Natural killer cell (primary cell): ENCODE measurements around the gene SMC1A. TPM values are rescaled to one million over a fixed set of nuclear protein-coding genes. Genes with fewer than 3 reads are reported as not detected.

Experiments used
- ATAC-seq, 3 donors: fragments of 150-1000 bp in 2 of 3; fragments of 200-7000 bp in 1 of 3; cut with Tn5 transposase; 1 replicate in 1 of 3; 2 replicates in 2 of 3; pipeline ENCODE4 v1.10.0; 2021; ENCODE audit warnings: mild to moderate bottlenecking in 2 of 3, moderate library complexity in 2 of 3
- DNase-seq, 2 donors: peaks; one replicate each; pipeline versions ENCODE4 v3.0.0 to v3.0.0-alpha.2; 2013 to 2021; ENCODE audit warnings: mixed read lengths in 1 of 2
- H3K27ac ChIP-seq: one replicate; pipeline ENCODE4 v1.5.1; 2013; ENCODE audit warnings: mild to moderate bottlenecking, low read length
- H3K27me3 ChIP-seq: one replicate; pipeline ENCODE4 v1.6.1; 2013; ENCODE audit warnings: low read length; ENCODE audit not compliant: control insufficient read depth, insufficient read depth
- H3K36me3 ChIP-seq: one replicate; pipeline ENCODE4 v1.6.1; 2013; ENCODE audit warnings: low read length; ENCODE audit not compliant: control insufficient read depth, insufficient read depth
- H3K4me1 ChIP-seq: one replicate; pipeline ENCODE4 v1.6.1; 2013; ENCODE audit warnings: low read length; ENCODE audit not compliant: control insufficient read depth, insufficient read depth
- H3K4me3 ChIP-seq: one replicate; pipeline ENCODE4 v1.5.1; 2013; ENCODE audit warnings: low read length
- H3K9me3 ChIP-seq: one replicate; pipeline ENCODE4 v1.6.1; 2013; ENCODE audit warnings: low read length; ENCODE audit not compliant: control insufficient read depth, insufficient read depth
- H3K27ac Mint-ChIP-seq, 2 donors: one replicate each; pipeline ENCODE4 v1.8.0; 2022; ENCODE audit warnings: mild to moderate bottlenecking in 2 of 2, mixed read lengths in 2 of 2, moderate library complexity in 1 of 2
- H3K27me3 Mint-ChIP-seq, 2 donors: one replicate each; pipeline ENCODE4 v1.8.0; 2022; ENCODE audit warnings: low read depth in 2 of 2, mixed read lengths in 2 of 2
- H3K36me3 Mint-ChIP-seq: one replicate; pipeline ENCODE4 v1.8.0; 2022; ENCODE audit warnings: mixed read lengths
- H3K4me1 Mint-ChIP-seq, 2 donors: one replicate each; pipeline ENCODE4 v1.8.0; 2022; ENCODE audit warnings: mixed read lengths in 2 of 2
- H3K4me3 Mint-ChIP-seq: one replicate; pipeline ENCODE4 v1.8.0; 2022; ENCODE audit warnings: mild to moderate bottlenecking, moderate library complexity, mixed read lengths
- H3K9me3 Mint-ChIP-seq, 2 donors: one replicate each; pipeline ENCODE4 v1.8.0; 2022; ENCODE audit warnings: mixed read lengths in 2 of 2
- WGBS: methylation state at CpG from one replicate; pipeline ENCODE4 v1.1.7; 2013; ENCODE audit warnings: missing lambda C conversion rate; ENCODE audit not compliant: insufficient coverage; 5-methylcytosine and 5-hydroxymethylcytosine counted together
- intact Hi-C: fragments of 100-400 bp; cut with micrococcal nuclease; formaldehyde crosslinking; loops from one replicate; pipeline ENCODE4 v1.14.2; 2022
- total RNA-seq, 4 donors: library from RNA; stranded (reverse); fragments of 120-200 nt in 1 of 4; gene quantifications; one replicate each; pipeline versions ENCODE4 v1.2.3 to v1.2.4, GENCODE V29; 2013 to 2022
- TF ChIP-seq, protein P1 (sequence below): fragments of 200-600 bp; IDR thresholded peaks from one replicate; pipeline ENCODE4 v1.8.0; 2022; ENCODE audit warnings: antibody characterized with exemption

Gene SMC1A
- total RNA-seq, 3 donors from 2014 or later (not counting 1 experiment from before 2014, with no cell fraction given), result 54.2 to 96.3 (median 60.4) TPM

GRCh38 chrX:53445977-53446376, 23.5 kb upstream of the SMC1A start:
- TF ChIP-seq, protein P1, sequence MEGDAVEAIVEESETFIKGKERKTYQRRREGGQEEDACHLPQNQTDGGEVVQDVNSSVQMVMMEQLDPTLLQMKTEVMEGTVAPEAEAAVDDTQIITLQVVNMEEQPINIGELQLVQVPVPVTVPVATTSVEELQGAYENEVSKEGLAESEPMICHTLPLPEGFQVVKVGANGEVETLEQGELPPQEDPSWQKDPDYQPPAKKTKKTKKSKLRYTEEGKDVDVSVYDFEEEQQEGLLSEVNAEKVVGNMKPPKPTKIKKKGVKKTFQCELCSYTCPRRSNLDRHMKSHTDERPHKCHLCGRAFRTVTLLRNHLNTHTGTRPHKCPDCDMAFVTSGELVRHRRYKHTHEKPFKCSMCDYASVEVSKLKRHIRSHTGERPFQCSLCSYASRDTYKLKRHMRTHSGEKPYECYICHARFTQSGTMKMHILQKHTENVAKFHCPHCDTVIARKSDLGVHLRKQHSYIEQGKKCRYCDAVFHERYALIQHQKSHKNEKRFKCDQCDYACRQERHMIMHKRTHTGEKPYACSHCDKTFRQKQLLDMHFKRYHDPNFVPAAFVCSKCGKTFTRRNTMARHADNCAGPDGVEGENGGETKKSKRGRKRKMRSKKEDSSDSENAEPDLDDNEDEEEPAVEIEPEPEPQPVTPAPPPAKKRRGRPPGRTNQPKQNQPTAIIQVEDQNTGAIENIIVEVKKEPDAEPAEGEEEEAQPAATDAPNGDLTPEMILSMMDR, result peak; percentile 32
- intact Hi-C loops, result no loop called here
- H3K27ac Mint-ChIP-seq, result no peak overlapping the region
- no peaks in the 10 kb centered on the region for H3K9me3 Mint-ChIP-seq
- no peaks in the 10 kb centered on the region for H3K36me3 Mint-ChIP-seq
- no peak overlapping the region for H3K4me3 Mint-ChIP-seq
- H3K4me1 Mint-ChIP-seq, result peaks cover 0 to 9% of the 10 kb centered on the region in 2 donors
- peaks cover 12% of the 10 kb centered on the region for H3K4me1 ChIP-seq
- H3K27ac ChIP-seq, result no peak overlapping the region
- WGBS, result 44% methylated on average over 6 of the region's 6 CpGs
- peak in 2 of 3 donors; percentile 34 to 46 for ATAC-seq
- H3K27me3 Mint-ChIP-seq, result peaks cover 2 to 20% of the 10 kb centered on the region in 2 donors
- H3K9me3 ChIP-seq, result no peaks in the 10 kb centered on the region
- no peaks in the 10 kb centered on the region for H3K36me3 ChIP-seq
- peak in 1 of 2 donors; percentile 59 for DNase-seq
- no peaks in the 10 kb centered on the region for H3K27me3 ChIP-seq
- H3K4me3 ChIP-seq, result no peak overlapping the region

GRCh38 chrX:53442322-53442631, 19.8 kb upstream of the SMC1A start:
- Histone ChIP-seq H3K36me3 (no peaks in the 10 kb centered on the region), H3K9me3 (no peaks in the 10 kb centered on the region), H3K27me3 (no peaks in the 10 kb centered on the region), H3K4me3 (no peak overlapping the region), H3K4me1 (peaks cover 18% of the 10 kb centered on the region), H3K27ac (no peak overlapping the region)
- Mint-ChIP-seq H3K4me3 (no peak overlapping the region), H3K9me3 (no peaks in the 10 kb centered on the region), H3K4me1 (peaks cover 5 to 9% of the 10 kb centered on the region in 2 donors), H3K36me3 (no peaks in the 10 kb centered on the region), H3K27me3 (peaks cover 8 to 30% of the 10 kb centered on the region in 2 donors), H3K27ac (no peak overlapping the region)
- TF ChIP-seq, protein P1, result no peak
- ATAC-seq (no peak), DNase-seq (no peak)
- intact Hi-C loops, result no loop called here
- no CpG with 5 or more reads among the region's 1 CpG for WGBS

DNA sequence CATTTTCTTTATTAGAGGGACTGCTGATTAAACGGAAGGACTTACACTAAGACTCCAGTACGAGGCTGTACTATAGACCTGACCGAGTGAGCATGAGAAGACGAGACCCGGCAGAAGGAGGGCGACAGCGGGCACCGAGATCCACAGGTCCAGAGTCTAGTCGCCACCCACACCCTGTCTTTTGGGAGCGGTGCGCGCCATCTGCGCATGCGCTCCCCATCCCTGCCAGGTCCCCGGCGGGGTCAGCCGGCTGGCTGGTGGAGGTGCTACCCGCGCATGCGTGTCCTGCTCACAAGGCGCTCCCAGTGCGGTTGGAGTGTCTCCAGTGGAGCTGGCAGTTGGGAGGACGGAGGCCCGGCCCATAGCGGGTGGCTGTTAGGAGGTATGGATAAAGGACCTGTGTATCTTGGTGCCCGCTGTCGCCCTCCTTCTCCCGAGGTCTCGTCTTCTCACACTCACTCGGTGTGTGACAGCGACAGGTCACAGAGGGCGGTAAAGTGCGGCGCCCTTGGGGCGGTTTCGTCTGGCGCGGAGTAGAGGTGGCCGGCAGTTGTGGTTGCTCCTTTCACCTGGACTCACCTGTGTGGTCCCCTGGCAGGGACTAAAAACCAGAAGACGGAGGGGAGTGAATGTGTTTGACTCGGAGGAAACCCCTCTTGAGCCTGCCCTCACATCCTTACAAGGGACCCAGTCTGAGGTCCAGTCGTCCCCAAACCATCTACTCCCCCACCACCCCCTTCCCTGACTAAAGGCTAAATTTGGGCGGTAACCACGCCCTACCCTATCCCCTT, 19.3 kb upstream of the SMC1A start:
- no peaks in the 10 kb centered on the region for H3K9me3 Mint-ChIP-seq
- WGBS, result 2% methylated on average over 34 of the region's 44 CpGs
- H3K27me3 Mint-ChIP-seq, result peaks cover 8 to 31% of the 10 kb centered on the region in 2 donors
- H3K27ac Mint-ChIP-seq, result peak overlapping the region in 1 of 2 donors; percentile 77
- Histone ChIP-seq H3K27me3 (no peaks in the 10 kb centered on the region), H3K4me3 (peak overlapping the region; percentile 35), H3K9me3 (no peaks in the 10 kb centered on the region), H3K36me3 (no peaks in the 10 kb centered on the region), H3K27ac (no peak overlapping the region), H3K4me1 (peaks cover 18% of the 10 kb centered on the region)
- H3K4me1 Mint-ChIP-seq, result peaks cover 5 to 9% of the 10 kb centered on the region in 2 donors
- H3K4me3 Mint-ChIP-seq, result peak overlapping the region; percentile 77
- ATAC-seq (peak; percentile 73 to 80 (median 73)), DNase-seq (peak; percentile 49 to 86)
- TF ChIP-seq, protein P1, result no peak
- H3K36me3 Mint-ChIP-seq, result no peaks in the 10 kb centered on the region
- intact Hi-C loops, result no loop called here
